ENCODE data around the gene RPAP2.
"Not testable (repeated sequence)": the region's sequence is repeated elsewhere in the genome, so short reads cannot be mapped to it uniquely, and the experiment has no call there.

RPAP2 gene

GRCh38 chr1:92298573-92299476, at the start of gene RPAP2, which contains the start of gene GLMN:
Gene RPAP2 (plus strand): TSS chr1:92299059. CDS start chr1:92299074, 15 bp downstream.
Gene GLMN (minus strand): TSS chr1:92298987. CDS start chr1:92297999, 988 bp downstream.
- peak; percentile 76 to 84 for DNase-seq

DNA sequence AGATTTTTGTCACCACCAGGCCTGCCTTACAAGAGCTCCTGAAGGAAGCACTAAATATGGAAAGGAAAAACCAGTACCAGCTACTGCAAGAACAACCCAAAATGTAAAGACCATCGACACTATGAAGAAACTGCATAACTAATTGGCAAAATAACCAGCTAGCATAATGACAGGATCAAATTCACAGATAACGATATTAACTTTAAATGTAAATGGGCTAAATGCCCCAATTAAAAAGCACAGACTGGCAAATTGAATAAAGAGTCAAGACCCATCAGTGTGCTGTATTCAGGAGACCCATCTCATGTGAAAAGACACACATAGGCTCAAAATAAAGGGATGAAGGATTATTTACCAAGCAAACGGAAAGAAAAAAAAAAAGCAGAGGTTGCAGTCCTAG, 44.1 kb upstream of the RPAP2 start:
- not testable (repeated sequence) for DNase-seq

- no peak for DNase-seq
Measured at GRCh38 chr1:92259350-92259749, 39.5 kb upstream of the RPAP2 start.

DNA sequence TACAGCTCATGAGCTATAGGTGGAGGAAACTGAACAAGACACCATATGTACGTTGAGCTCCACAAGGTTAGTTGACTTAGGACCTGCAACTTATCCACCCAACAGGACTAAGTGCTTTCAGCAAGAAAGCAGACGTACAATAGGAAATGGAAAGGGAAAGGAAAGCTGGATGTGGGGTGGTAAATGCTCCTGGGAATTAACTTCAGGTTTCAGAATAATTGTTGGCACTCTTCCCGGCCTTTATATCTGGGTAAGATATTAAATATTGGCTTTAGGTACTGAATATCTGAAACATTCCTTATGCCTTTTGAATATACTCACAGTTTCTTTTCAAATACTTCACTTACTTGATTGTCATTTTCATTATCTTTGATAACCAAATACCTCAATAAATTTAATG, 36.3 kb upstream of the RPAP2 start:
- no peak for DNase-seq

DNA sequence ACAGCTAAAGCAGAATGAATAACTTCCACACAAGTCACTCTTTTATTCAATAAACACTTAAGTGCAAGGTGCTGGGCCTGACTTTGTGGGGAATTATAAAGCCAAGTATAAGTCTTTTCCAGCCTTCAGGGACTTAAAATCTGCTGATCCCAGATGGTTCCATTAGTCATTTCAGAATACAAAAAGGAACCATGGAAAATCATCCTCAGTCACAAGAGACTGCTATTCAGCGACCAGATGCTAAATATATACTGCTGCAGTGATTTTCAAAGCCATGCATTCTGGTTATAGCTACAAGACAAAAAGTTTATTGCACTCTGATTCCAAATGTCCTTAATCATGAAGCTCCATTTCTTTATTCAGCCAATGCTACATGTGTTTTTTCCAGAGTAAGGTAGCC, 25.8 kb upstream of the RPAP2 start:
- DNase-seq, result no peak

DNA sequence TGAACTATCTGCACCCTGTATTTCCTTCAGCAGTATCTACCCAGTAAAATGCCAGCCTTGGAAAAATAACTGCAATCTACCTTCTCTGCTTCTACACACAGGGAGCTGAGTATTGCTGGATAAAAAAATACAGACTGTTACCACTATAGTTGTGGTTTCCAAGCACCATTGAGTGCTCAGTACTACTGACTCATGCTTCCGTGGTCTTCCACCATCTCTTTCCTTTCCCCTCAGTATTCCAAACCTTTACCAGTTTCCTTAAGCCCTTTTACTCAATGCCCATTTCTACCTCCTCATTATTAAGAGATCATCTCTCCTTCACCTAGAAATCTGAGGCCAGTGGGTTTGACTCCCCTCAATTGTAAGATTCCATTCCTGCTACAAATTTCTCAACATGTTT, 23.9 kb upstream of the RPAP2 start:
- no peak for DNase-seq

GRCh38 chr1:92276082-92276481, 22.8 kb upstream of the RPAP2 start:
- DNase-seq, result no peak

DNA sequence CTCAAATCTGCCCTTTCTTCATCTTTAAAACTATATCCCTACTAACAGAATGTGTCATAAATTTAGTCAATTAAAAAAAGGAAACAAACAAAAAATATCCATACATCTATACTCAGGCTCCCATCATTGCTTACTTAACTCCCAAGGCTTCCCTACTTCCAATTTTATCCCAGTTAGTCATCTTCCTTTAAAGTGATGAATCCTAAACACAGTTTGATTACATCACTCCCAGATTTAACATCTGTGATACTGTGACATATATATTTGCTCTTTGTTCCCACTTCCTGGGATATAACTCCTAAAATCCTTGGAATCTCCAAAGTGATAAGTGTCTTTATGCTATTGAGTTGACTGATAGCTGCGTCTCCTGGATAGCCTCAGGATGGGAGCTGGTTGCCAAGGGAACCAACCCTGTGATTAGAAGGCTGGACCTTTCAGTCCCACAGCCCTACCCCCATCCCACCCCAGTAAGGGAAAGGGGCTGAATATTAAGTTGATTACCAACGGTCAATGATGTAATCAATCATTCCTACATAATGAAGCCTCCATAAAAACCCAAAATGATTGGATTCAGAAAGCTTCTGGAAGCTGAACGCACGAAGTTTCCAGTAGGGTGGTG, 21.6 kb upstream of the RPAP2 start:
- DNase-seq, result no peak

DNA sequence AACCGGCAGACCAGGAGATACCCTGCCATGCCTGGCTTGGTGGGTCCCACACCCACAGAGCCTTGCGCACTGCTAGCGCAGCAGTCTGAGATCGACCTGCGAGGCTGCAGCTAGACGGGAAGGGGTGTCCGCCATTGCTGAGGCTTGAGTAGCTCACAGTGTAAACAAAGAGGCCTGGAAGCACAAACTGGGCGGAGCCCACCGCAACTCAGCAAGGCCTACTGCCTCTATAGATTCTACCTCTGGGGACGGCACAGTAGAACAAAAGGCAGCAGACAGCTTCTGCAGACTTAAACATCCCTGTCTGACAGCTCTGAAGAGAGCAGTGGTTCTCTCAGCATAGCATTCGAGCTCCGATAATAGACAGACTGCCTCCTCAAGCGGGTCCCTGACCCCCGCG, 19.1 kb upstream of the RPAP2 start:
- not testable (repeated sequence) for DNase-seq

GRCh38 chr1:92281411-92281810, 17.4 kb upstream of the RPAP2 start:
- not testable (repeated sequence) for DNase-seq

DNA sequence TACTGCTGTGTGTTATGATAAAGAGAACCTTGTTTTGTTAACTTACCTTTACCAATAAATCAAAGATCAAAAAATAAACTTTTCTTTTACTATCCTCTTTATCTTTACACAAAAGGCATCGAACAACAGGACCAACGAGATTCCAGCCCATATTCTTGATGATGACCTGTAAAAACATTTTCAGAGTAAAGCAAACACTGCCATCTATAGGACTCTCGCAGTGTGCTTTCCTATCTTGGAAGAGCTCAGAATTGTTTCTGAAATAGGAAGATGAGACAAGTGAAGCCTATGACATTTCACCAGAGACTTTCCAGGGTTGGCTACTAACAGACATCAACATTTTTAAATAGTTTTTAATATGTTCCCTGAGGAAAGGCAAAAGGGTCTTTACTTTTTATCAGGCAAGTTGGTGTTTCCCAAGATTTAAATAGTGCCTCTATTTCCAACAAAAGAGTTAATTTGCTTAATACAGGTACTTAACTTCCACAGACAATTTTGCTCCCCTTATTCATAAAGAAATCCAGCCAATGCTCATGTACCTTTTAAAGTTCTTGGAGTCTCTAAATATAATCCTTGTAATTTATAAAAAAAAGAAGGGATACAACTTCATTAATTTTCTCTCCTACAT, 7.4 kb upstream of the RPAP2 start:
- peak; percentile 53 to 80 for DNase-seq

DNA sequence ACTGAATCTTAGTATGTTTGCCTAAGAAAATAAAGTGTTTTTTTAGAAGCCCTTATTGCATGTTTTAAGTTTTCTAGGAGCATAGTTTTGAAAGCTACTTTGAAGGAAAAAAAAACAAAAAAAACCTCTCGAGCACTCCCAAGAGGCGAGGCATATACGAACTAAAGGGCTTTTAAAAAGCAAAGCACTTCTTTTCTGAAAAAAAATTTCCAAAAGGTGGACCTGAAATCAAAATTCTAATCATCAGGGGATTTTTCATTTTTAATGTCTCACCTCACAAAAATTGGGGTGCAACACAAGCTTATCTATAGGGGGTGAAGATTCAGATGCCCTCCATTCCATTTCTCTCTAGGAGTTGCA, 666 bp upstream of the RPAP2 start:
- no peak for DNase-seq

DNA sequence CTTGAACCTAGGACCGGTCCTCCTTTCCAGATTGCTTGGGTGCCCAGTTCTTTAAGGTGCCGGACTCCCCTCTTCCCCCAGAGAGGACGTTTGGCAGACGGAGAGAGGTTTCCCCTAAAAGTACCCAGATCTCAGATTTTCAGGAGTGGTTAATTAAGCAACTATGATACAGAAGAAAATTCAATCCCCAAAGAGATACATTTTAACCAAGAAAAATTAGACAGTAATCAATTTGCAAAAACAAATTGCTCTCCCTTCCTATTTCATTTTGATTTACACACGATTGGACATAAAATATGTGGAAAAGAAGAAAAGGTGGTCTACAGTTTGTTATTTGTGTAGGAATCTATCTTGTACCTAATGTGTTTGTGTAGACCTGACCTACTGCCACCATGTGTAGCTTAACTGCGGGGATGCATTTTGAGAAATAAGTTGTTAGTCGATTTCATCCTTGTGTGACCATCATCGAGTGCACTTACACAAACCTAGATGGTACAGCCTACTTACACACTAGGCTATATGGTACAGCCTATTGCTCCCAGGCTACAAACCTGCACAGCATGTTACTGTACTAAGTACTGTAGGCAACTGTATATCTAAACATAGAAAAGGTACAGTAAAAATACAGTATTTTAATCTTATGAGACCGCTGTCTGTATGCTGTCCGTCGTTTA, 755 bp downstream of the RPAP2 start:
- no peak for DNase-seq

GRCh38 chr1:92301021-92301420, 2.2 kb downstream of the RPAP2 start:
- no peak for DNase-seq

DNA sequence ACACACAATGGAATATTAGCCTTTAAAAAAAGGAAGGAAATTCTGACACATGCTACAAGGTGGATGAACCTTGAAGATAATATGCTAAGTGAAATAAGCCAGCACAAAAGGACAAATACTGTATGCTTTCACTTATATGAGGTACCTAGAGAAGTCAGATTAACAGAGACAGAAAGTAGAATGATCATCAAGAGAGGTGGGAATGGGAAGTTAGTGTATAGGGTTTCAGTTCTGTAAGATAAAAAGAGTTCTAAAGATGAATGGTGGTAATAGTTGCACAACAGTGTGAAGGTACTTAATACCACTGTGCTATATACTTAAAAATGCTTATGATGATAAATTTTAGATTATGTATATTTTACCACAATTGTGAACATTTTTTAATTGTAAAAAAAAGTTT, 7.2 kb downstream of the RPAP2 start:
- peak; percentile 15 to 25 for DNase-seq

- DNase-seq, result no peak
Measured at GRCh38 chr1:92307980-92308379, 9.1 kb downstream of the RPAP2 start.

GRCh38 chr1:92310185-92310597, 11.3 kb downstream of the RPAP2 start:
- peak; percentile 66 to 71 for DNase-seq

DNA sequence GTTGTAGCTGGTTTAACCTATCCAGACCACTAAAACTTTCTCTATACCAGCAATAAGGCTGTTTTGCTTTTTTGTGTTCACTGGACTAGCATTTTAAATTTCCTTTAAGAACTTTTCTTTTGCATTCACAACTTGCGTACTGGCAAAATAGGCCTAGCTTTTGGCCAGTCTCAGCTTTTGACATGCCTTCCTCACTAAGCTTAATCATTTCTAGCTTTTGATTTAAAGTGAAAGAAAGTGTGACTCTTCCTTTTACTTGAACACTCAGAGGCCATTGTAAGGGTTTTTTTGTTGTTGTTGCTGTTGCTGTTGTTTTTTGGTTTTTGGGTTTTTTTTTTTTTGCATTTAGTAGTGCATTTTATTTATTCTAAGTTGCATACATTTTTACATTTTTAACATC, 15.2 kb downstream of the RPAP2 start:
- no peak for DNase-seq

DNA sequence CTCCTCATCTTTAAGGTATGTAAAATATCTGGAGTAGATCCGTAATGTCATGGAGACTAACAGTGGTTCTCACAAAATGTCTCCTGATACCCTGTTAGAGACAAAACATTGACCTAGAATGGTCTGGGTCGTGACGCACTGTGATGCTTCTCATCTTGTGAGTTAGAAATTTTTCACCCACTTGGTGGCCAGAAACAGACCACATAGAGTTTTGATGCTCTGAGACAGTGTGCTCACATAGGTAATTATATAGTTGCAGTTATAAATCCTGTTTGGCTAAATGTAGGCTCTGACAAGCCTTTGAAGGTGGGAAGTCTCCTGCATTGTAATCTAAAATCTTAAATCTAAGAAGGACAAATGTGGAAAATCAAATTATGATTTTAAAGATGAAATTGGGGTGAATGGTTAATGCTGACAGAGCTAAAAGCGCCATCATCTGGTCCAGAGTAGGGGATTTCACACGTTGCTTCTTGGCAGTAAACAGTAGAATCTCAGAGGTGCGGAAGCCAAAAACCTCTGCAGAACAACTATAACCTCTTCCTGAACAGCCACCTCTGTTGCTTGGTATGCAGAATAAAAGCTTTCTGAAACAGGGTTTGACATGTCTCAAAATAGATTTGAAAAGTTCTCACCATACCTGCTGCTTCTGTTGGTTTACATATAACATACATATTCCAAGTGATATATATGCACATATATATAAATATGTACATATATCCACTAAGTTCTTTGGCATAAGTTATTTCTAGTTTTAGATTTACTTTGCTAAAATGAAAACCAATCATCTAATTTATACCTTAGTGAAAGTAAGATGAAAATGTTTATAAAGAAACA, 17.1 kb downstream of the RPAP2 start:
- no peak for DNase-seq

DNA sequence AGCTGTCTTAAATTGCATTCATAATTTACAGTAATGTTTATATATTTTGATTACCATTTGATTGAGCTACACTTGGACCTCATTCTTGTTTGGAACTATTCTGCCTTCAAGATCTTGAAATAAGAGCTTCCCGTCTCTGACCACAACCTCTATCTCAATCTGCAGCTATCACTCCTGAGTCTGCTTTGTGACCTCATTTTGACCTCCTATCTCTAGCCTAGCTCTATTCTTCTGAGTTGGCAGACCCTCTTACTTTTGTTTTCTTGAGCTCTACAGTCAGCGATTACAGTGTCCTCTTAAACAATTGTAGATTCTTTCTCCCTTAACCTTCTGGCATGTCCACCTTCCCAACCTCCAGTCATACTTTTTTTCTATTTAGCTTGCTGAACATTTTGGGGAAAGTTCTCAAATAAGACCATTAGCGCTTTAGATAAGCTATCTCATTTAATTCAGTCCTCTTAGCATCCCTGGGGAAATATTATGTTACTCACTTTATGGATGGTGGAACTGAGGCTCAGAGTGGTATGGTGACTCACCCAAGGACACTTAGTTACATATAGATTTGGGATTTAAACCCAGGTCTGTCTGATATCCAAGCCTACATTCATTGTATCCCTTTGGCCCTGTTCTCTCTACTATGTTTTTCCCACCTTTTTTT, 19.1 kb downstream of the RPAP2 start:
- no peak for DNase-seq

Data from AML-193 (cell line).